ENCODE data around the gene OLA1. TPM values are rescaled to one million over a fixed set of nuclear protein-coding genes. Genes with fewer than 3 reads are reported as not detected.

OLA1 gene
- total RNA-seq, 1 experiment from 2014 or later = 195 TPM

DNA sequence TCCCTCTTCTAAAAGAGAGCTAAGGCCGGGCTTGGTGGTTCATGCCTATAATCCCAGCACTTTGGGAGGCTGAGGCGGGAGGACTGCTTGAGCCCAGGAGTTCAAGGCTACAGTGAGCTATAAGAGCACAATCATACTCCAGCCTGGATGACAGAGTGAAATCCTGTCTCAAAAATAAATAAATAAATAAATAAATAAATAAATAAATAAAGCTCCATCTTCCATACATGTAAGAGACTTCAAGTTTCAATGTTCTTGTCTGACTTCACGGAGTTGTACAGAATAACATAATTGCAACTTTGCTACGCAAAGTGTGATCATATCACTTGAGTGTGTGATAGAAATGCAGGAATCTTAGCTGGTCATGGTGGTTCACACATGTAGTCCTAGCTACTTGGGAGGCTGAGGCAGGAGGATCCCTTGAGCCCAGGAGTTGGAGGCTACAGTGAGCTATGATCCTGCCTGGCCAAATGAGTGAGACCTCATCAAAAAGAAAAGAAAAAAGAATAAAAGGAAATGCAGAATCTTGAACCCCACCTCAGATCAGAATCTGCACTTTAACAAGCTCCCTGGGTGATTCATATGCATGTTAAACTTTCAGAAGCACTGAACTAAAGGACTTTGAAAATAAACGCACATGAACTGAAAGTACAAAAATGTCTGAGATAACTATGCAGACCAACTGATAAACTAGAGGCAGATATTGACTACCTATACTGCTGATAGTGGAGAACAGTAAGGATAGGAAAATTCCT lies 159.4 kb downstream of the OLA1 start:
- in situ Hi-C loops (cut with HindIII; ENCODE audit: low pct_unique_long_range_greater_than_20kb, low sequenced_read_pairs) = no loop called here
- no peak for DNase-seq (ENCODE audit: low read depth)

DNA sequence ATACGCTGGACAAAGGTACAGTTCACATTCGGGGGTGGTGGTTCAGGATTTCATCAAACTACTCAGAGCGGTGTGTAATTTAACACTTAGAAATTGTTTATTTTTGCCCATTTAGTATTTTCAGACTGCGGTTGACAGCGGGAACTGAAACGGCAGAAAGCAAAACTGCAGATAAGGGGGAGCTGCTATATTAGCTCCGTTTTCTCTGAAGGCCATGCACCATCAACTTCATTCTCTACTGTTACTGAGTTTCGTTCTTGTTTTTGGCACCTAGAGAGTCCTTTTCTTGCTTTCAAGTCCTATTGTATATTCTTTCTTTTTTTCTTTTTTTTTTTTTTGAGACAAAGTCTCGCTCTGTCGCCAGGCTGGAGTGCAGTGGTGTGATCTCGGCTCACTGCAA lies 161.6 kb downstream of the OLA1 start:
- DNase-seq (ENCODE audit: low read depth) = no peak
- in situ Hi-C loops (cut with HindIII; ENCODE audit: low pct_unique_long_range_greater_than_20kb, low sequenced_read_pairs) = no loop called here

DNA sequence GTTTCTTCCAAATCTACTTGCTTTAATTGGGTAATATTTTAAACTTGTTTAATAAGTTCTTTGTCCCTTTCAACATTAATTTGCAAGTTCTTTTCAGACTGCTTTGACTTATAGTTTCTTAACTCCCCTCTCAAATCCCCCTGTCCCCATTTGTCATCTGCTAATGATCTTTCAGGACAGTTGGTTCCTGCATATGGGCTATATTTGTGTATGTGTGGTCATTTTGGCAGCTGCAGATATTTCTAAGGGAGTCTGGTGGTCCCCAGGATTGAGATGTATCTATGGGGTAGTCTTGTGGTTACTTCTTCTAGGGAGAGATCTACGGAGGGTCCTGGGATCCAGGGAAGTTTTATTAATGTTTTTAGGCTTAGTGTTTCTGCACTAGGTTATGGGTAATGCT lies 162.6 kb downstream of the OLA1 start:
- in situ Hi-C loops (cut with HindIII; ENCODE audit: low pct_unique_long_range_greater_than_20kb, low sequenced_read_pairs) = no loop called here
- DNase-seq (ENCODE audit: low read depth) = no peak

DNA sequence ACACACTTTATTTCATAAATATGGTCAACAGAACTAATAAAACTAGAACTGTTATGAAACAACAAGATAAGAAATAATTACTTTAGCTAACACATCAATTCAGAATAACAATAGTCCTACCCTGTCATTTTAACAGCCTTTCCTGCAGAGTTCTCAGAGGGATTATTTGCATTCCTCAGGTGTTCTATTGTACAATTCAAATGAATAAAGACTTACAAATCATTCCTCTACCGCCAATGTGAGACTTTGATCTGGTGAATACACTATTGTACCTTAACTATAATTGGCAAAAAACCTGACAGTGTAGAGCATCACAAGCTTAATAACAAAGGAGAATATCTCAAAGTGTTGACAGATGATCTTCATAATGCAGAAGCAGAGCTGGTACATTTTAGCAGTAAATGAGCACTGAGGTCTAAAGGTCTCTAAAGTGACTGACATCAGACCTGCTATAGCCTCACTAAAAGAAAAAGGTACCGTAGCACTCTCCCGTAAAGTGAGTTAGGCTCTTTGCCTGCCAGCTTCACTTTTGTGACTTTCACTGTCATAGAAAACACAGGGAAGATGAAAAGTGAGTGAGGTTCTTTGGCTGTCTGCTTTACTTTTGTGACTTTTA lies 164.4 kb downstream of the OLA1 start:
- no peak for DNase-seq (ENCODE audit: low read depth)
- in situ Hi-C loops (cut with HindIII; ENCODE audit: low pct_unique_long_range_greater_than_20kb, low sequenced_read_pairs) = no loop called here

DNA sequence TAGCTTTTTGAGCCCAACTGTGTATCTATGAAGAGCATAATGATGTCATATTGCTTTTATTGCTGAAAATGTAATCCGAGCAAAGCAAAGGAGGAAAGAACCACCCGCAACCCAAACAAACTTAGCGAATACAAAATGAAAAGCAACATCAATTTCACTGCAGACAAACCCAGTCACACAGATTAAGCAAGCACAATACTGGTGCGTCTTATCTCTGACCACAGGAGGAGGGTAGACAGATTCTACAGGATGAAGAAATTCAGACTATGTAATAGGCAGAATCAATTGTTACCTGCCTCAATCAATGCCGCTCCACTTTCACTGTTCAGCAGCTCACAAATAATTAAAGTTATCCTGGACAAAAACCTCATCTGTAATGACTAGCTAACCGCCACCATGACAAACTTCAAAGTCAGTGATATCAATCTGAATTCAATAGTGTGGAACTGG lies 167.6 kb downstream of the OLA1 start:
- in situ Hi-C loops (cut with HindIII; ENCODE audit: low pct_unique_long_range_greater_than_20kb, low sequenced_read_pairs) = no loop called here
- no peak for DNase-seq (ENCODE audit: low read depth)

DNA sequence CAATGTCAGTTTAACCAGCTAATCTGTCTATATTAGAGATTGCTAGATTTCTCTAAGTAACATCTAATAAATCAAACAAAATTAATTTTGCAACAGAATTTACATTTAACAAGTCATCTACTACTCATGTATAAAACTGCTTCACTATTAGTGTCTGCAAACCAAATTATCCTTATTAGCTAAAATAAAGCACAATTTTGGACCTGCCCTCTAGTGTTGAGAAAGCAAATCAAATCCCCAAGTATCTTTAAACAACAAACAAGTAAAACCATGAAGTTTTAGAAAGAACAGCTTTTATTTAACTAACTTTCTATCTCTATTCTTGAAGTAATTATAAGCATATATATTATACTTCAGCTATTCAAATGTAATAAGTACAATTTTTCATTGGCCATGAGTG lies 170.1 kb downstream of the OLA1 start:
- DNase-seq (ENCODE audit: low read depth) = no peak
- in situ Hi-C loops (cut with HindIII; ENCODE audit: low pct_unique_long_range_greater_than_20kb, low sequenced_read_pairs) = no loop called here

DNA sequence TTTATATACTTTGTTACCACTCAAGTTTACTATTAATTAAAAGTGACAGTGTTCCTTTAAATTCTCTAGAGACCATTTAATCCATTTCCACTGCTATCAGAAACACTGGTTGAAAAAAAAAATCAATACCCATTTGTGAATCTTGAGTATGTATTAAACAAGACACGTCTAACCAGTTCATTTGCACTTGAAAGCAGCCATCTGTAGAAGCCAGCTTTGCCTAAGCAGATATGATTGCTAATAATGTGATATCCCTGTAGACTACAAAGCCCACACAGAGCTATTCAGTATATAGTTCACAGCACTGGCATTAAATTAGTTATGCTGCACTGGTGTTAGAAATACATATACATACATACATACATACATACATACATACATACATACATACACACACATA lies 171.4 kb downstream of the OLA1 start:
- DNase-seq (ENCODE audit: low read depth) = no peak
- in situ Hi-C loops (cut with HindIII; ENCODE audit: low pct_unique_long_range_greater_than_20kb, low sequenced_read_pairs) = no loop called here

DNA sequence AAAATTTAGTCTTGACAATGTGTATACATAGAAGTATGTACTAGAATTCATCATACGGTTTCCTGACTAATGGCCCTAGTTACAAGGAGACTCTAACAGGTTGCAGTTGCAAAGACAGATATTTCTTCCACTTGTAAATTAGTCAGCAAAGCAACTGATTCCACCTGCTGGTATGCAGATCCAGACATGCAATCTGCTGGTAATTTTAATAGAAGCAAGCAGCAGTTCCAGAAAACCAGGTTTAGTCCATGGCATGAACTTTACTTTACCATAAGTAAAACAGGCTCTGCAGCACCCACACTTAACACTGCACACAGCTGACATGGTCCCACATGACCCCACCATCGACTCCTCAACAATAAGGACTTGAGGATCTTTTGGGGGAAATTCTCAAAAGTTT lies 172.3 kb downstream of the OLA1 start:
- in situ Hi-C loops (cut with HindIII; ENCODE audit: low pct_unique_long_range_greater_than_20kb, low sequenced_read_pairs) = no loop called here
- no peak for DNase-seq (ENCODE audit: low read depth)

DNA sequence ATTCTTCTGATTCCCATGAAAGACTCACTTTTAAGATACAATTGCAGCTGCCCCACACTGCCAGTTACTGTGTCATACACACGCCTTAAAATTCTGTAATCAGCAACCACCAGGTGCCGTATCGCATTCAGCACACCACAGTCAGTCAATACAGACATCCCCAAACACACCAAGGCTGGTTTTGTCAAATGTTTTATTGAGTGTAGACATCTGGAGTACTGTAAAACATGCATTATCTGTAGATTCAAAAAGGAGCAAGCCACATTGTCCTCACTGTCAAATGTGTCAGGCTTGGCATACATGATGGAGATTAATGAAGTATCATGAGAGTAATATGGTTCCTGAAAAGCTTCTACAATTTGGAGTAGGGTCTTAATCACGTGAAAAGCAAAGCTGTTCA lies 173.5 kb downstream of the OLA1 start:
- in situ Hi-C loops (cut with HindIII; ENCODE audit: low pct_unique_long_range_greater_than_20kb, low sequenced_read_pairs) = no loop called here
- no peak for DNase-seq (ENCODE audit: low read depth)

DNA sequence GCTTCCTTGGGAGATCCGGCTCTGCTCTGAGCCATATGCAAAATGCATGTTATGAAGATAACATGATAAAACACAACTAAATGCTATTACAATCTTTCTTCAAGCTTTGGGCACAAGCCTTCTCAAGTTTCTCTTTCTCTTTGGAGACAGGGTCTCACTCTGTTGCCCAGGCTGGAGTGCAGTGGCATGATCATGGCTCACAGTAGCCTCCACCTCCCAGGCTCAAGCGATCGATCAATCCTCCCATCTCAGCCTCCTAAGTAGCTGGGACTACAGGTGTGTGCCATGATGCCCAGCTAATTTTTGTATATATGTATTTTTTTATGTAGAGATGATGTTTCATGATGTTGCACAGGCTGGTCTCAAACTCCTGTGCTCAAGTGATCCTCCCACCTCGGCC lies 175.5 kb downstream of the OLA1 start:
- DNase-seq (ENCODE audit: low read depth) = no peak
- in situ Hi-C loops (cut with HindIII; ENCODE audit: low pct_unique_long_range_greater_than_20kb, low sequenced_read_pairs) = no loop called here

- in situ Hi-C loops (cut with HindIII; ENCODE audit: low pct_unique_long_range_greater_than_20kb, low sequenced_read_pairs) = no loop called here
- no peak for DNase-seq (ENCODE audit: low read depth)
Observed at GRCh38 chr2:174072069-174072468, 176.3 kb downstream of the OLA1 start.

GRCh38 chr2:174071321-174071720 lies 177.0 kb downstream of the OLA1 start:
- DNase-seq (ENCODE audit: low read depth) = no peak
- in situ Hi-C loops (cut with HindIII; ENCODE audit: low pct_unique_long_range_greater_than_20kb, low sequenced_read_pairs) = no loop called here

DNA sequence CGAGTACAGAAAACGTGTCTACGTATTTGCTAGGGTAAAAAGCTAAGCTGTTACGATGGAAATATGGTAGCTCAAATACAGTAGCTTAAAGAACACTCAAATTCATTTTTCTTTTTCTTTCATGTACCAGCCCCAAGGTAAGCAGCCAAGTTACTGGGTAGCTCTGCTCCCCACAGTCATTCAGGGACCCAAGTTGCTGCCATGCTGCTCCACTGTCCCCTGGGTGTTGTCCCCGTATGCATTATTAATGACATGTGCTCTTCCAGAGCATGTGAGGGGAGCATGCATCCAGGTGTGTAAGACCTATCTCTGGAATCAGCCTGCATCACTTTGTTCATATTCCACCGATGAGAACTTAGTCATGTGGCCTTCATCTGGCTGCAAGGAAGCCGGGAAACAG lies 178.1 kb downstream of the OLA1 start:
- DNase-seq (ENCODE audit: low read depth) = no peak
- in situ Hi-C loops (cut with HindIII; ENCODE audit: low pct_unique_long_range_greater_than_20kb, low sequenced_read_pairs) = no loop called here

GRCh38 chr2:174067815-174068214 lies 180.5 kb downstream of the OLA1 start:
- DNase-seq (ENCODE audit: low read depth) = no peak
- in situ Hi-C loops (cut with HindIII; ENCODE audit: low pct_unique_long_range_greater_than_20kb, low sequenced_read_pairs) = no loop called here

- no peak for DNase-seq (ENCODE audit: low read depth)
- in situ Hi-C loops (cut with HindIII; ENCODE audit: low pct_unique_long_range_greater_than_20kb, low sequenced_read_pairs) = no loop called here
Observed at GRCh38 chr2:174066871-174067270, 181.5 kb downstream of the OLA1 start.

DNA sequence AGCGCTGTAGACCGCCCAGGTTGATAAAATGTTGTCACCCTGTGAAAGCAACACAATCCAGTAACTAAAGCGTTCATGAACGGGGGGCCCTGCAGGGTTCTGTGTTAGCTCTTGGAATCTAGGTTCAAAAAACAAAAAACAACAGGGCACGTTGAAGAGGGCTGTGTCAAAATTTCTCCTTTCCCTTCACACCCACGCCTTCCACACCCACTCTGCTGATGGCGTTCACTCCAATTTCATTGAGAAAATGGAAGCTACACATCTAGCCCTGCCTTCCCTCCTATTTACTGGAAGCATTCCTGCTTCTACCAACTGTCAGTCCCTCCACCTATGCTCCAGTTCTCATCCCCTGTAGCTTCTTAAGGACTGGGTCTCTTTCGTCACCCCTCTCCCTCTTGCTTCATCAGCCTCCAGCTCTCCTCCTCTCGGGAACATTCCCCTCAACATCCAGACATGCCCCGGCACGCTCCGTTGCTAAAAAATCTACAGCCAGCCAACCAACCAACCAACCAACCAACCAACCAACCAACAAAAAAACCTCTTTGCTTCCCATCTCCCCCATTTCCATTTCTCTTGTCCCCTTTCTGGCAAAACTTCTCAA lies 184.7 kb downstream of the OLA1 start:
- in situ Hi-C loops (cut with HindIII; ENCODE audit: low pct_unique_long_range_greater_than_20kb, low sequenced_read_pairs) = no loop called here
- no peak for DNase-seq (ENCODE audit: low read depth)

DNA sequence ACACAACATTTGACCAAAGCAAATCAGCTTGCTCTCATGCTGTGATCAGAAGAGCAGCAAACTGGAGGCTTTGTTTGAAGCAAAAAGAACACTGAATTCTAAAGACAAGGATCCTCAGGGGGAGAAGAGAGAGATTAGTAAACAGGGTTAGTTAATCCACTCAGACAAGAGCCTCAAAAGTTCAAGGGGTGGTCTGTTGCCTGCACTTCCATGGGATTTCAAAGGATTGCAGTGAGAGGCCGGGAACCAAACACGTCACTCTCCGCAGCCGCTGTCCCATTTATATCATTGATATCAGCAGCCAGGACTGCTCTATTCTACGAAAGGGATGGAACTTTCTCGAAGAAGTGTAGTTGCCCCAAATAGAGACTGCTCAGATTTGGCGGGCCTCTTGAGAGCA lies 185.4 kb downstream of the OLA1 start:
- DNase-seq (ENCODE audit: low read depth) = no peak
- in situ Hi-C loops (cut with HindIII; ENCODE audit: low pct_unique_long_range_greater_than_20kb, low sequenced_read_pairs) = no loop called here

- DNase-seq (ENCODE audit: low read depth) = no peak
- in situ Hi-C loops (cut with HindIII; ENCODE audit: low pct_unique_long_range_greater_than_20kb, low sequenced_read_pairs) = no loop called here
Observed at GRCh38 chr2:174059884-174060244, 188.5 kb downstream of the OLA1 start.

DNA sequence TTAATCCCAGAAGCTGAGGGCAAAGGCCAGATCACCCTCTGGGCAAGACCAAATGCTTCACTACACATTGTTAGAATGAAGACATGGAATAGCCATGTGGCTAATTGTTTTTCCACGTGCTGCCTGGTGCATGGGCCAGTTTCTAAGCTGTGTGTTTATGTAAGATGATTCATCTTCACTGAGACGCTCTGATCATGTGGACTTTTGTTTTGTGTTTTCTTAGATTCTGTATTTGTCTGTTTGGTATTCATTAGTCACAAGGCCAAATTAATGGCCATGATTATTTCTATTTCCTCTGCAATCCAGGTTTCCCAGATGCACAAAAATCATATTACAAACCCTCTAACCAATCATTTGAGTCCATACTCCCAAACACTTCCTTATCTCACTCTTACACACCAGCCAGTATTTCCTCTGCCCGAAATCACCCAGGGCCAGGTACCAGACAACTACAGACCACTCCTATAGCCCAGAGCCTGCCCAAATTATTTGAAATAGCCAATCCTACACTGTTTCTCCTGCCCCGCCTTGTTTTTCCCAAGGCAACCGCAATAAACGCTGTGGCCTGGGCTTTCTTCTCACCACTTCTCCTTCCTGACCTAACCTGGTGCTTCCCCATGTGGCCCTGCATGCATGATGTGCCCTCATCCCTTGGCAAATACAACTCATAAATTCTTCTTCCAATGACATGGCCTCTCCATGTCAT lies 189.0 kb downstream of the OLA1 start:
- in situ Hi-C loops (cut with HindIII; ENCODE audit: low pct_unique_long_range_greater_than_20kb, low sequenced_read_pairs) = no loop called here
- DNase-seq (ENCODE audit: low read depth) = peak; percentile 65
